ENCODE measurements around the gene DLGAP3.

Gene DLGAP3

DNA sequence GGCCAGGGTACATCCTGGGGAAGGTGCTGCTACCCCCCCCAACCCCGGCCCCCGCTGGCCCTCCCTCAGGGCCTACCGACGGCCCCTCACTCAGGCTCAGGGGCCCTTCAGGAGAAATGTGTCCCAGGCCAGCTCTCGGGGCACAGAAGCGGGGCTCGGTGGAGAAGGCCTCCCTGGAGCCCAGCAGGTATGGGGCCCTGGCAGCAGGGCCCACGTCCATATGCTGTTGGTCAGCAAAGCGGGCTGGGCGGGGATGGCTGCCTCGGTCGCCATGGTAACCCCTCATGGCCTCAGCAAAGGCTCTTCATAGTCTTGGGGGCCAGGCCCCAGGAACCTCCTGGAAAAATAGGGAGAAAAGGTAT, 24.4 kb downstream of the DLGAP3 start:
- DNase-seq (ENCODE audit: low read depth, low spot score): no peak

- DNase-seq (ENCODE audit: low read depth, low spot score): no peak
These were observed 25.0 kb downstream of the DLGAP3 start for GRCh38 chr1:34904236-34905097.

DNA sequence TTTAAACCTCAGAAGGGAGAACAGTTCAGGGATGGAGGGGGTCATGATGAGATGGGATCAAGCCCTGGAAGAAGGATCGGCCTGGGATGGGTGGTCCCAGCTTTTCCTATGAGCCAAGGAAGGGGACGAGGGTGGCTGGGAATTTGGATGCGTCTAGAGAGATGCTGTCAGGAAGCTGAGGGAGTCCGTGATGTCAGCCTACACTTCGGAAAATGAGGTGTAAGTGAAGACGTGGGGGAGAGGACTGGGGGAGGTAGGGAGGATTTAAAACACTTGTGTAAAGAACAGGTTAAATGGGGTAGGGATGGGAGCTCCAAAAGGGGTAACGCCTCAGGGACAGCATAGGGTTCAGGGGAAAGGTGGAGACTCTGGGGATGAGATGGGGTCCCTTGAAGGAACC, 27.5 kb downstream of the DLGAP3 start:
- DNase-seq (ENCODE audit: low read depth, low spot score): no peak

- DNase-seq (ENCODE audit: low read depth, low spot score): no peak
These were observed 28.5 kb downstream of the DLGAP3 start for GRCh38 chr1:34900775-34901502.

GRCh38 chr1:34899906-34900305, 29.5 kb downstream of the DLGAP3 start:
- DNase-seq (ENCODE audit: low read depth, low spot score): no peak

- DNase-seq (ENCODE audit: low read depth, low spot score): no peak
These were observed 30.0 kb downstream of the DLGAP3 start for GRCh38 chr1:34899471-34899870.

- no peak for DNase-seq (ENCODE audit: low read depth, low spot score)
These were observed 31.1 kb downstream of the DLGAP3 start for GRCh38 chr1:34898330-34898761.

- DNase-seq (ENCODE audit: low read depth, low spot score): no peak
These were observed 32.8 kb downstream of the DLGAP3 start for GRCh38 chr1:34896612-34897011.

- no peak for DNase-seq (ENCODE audit: low read depth, low spot score)
These were observed 39.7 kb downstream of the DLGAP3 start for GRCh38 chr1:34889705-34890104.

GRCh38 chr1:34887593-34887992, 41.9 kb downstream of the DLGAP3 start:
- no peak for DNase-seq (ENCODE audit: low read depth, low spot score)

- DNase-seq (ENCODE audit: low read depth, low spot score): no peak
These were observed 43.8 kb downstream of the DLGAP3 start for GRCh38 chr1:34885405-34886247.

GRCh38 chr1:34884961-34885360, 44.5 kb downstream of the DLGAP3 start:
- DNase-seq (ENCODE audit: low read depth, low spot score): no peak

DNA sequence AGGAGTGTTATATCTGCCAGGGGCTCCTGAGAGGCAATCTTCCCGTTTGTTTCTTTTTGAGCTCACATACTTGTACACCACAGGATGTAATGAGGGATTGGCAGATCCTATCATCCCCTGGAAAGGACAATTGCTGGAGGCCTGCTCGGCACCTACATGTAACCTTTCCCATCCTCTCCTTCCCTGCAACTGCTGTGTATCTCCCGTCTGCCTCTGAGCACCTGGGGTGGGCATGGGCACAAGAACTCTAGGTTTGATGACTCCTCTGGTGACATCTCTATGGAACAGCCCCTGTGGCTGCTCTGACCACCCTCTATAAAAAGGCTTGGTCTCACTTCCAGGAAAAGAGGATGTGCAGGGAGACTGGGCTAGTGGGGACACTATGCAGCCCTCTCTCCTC, 44.9 kb downstream of the DLGAP3 start:
- no peak for DNase-seq (ENCODE audit: low read depth, low spot score)

GRCh38 chr1:34879230-34879629, 50.2 kb downstream of the DLGAP3 start:
- no peak for DNase-seq (ENCODE audit: low read depth, low spot score)

DNA sequence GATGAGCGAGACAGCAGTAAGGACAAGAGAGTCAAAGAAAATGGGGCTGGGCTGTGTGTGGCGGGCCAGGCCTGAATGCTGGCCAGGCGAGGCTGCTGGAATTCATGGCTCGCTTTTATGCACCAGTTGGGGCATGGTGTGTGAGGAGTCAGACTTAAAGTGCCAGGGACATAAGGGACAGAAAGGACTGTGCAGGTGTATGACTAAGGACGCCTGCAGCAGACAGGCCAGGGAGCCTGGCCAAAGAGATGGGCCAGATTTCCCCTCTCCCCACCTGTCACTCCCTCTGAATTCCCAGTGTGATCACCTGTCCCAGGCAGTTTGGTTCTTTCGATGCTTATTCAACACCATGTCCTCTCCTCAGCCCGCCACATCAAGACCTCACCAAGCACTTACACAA, 53.0 kb downstream of the DLGAP3 start:
- DNase-seq (ENCODE audit: low read depth, low spot score): no peak

- no peak for DNase-seq (ENCODE audit: low read depth, low spot score)
These were observed 55.0 kb downstream of the DLGAP3 start for GRCh38 chr1:34874296-34874952.

DNA sequence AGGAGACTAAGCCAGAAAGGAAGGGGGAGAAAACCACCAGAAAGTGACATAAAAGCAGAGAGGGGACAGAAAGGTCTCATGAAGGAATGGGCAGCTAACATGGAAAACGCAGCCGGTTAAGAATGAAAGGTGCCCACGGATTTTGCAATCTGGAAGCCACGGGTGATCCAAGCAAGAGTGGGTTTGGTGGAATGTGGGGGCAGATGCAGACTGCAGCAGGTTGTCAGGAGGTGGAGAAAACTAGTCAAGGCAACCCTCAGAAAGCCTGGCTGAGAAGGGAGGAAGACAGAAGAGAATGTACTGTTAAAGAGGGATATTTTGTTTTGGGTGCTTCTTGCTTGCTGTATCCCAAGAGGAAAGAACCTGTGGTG, 57.3 kb downstream of the DLGAP3 start:
- DNase-seq (ENCODE audit: low read depth, low spot score): no peak

DNA sequence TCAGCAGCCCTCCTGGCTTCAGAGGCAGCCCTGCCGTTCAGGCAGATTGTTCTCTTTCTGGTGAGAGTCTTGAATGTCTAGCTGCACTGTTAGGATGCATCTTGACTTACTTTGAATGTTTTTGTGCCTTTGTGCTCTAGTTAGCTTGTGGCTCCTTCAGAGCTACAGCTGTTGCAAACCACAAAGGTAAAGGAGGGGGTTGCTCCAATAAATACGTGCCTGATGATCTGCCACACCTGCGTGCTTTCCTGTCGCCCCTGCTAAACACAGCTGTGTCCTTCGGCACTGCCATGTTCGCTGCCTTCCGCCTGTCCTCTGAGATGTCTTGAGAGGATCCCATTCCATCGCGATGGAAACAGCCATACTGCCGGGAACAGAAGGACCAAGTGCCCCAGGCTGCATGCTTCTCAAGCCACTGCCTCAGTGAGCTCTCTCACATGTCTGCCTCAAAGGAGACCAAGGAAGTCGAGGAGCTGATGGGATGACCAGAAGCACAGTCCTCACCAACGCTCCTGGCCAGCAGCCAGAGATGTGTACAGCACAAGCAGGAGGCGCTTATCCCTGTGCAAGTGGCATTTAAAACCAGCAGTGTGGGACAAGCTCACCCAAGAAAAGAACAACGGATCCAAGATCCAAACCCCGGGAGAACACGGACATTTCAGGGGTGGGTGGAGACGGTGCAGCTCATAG, 57.9 kb downstream of the DLGAP3 start:
- DNase-seq (ENCODE audit: low read depth, low spot score): no peak

- DNase-seq (ENCODE audit: low read depth, low spot score): no peak
These were observed 59.1 kb downstream of the DLGAP3 start for GRCh38 chr1:34870395-34870794.

DNA sequence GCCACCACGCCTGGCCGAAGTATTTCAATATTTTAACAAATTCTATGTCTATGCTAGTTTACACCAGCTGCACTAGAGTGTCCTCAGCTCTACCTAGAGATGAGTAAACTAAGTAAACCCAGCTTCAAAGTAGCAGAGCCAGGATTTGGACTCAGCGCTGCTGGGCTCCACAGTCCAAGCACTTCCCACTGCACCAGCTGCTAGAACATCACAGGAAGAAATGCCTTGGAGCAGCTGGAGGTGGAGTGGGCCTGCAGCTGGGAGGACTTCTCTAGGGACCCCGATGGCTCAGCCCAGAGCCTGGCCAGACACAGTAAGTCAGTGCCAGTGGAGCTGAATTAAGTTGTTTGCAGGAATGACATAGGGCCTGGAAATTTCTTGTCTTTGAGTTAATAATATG, 59.7 kb downstream of the DLGAP3 start:
- no peak for DNase-seq (ENCODE audit: low read depth, low spot score)
